Measurements from ENCODE around the gene PET100.

The PET100 gene

GRCh38 chr19:7680606-7681339 lies 51.2 kb downstream of the PET100 start, which contains the start of gene TRAPPC5:
TSS of gene TRAPPC5 (plus strand) at chr19:7680833. CDS start at chr19:7682254, 1,421 bp downstream.
- DNase-seq, result peak; percentile 76
